Endothelial cell of umbilical vein (primary cell): ENCODE measurements around the gene ENGASE. TPM values are rescaled to one million over a fixed set of nuclear protein-coding genes. Genes with fewer than 3 reads are reported as not detected.

Experiments
- BruUV-seq: library from RNA; stranded (reverse); fragments of 400-500 nt; replicated peaks from 2 replicates; lab custom pipeline; 2021; lab: Mats Ljungman, UMichigan
- CTCF ChIA-PET: fragments of 300-600, 350-600 bp; sonication (Branson Sonifier 250); formaldehyde crosslinking; loops from one replicate; lab custom pipeline; 2021; ENCODE audit warnings: antibody characterized with exemption, inconsistent platforms; lab: Charles Lee
- POLR2A ChIA-PET: fragments of 300-600, 350-600 bp; sonication (Branson Sonifier 250); formaldehyde crosslinking; loops from one replicate; lab custom pipeline; 2021; ENCODE audit warnings: antibody characterized with exemption, inconsistent platforms; lab: Charles Lee
- DNase-seq: peaks from one replicate; pipeline ENCODE4 v3.0.0-alpha.2; 2011; ENCODE audit warnings: low read depth, low spot score
- FAIRE-seq: peaks from 2 replicates; lab custom pipeline; 2011; peaks lifted over from hg19 to GRCh38; lab: Jason Lieb, UNC
- H2AFZ ChIP-seq: 2 replicates; pipeline ENCODE4 v1.6.0; 2012; ENCODE audit warnings: low read depth, low read length, control low read depth, inconsistent platforms
- H3K27ac ChIP-seq: 2 replicates; pipeline ENCODE4 v1.5.1; 2011; ENCODE audit warnings: low read depth, mild to moderate bottlenecking, control low read depth, low read length, moderate library complexity; ENCODE audit not compliant: insufficient read depth
- H3K27me3 ChIP-seq, 2 experiments: 2 replicates each; pipeline versions ENCODE4 v1.6.0 to v1.6.1; 2011; ENCODE audit warnings: low read length in 2 of 2, mixed read lengths in 1 of 2; ENCODE audit not compliant: control insufficient read depth in 2 of 2, insufficient read depth in 2 of 2
- H3K36me3 ChIP-seq, 2 experiments: 2 replicates in 1 of 2; 3 replicates in 1 of 2; pipeline ENCODE4 v1.5.1; 2011; ENCODE audit warnings: low read length in 2 of 2, mild to moderate bottlenecking in 1 of 2, moderate library complexity in 1 of 2; ENCODE audit not compliant: control insufficient read depth in 2 of 2, insufficient read depth in 2 of 2; ENCODE audit errors: extremely low read depth in 1 of 2
- H3K4me1 ChIP-seq: 3 replicates; pipeline ENCODE4 v1.5.1; 2011; ENCODE audit warnings: mild to moderate bottlenecking, low read length; ENCODE audit not compliant: control insufficient read depth, insufficient read depth; ENCODE audit errors: extremely low read depth
- H3K4me2 ChIP-seq: 2 replicates; pipeline ENCODE4 v1.6.1; 2011; ENCODE audit warnings: low read length, control low read depth, mixed read lengths; ENCODE audit not compliant: insufficient read depth
- H3K4me3 ChIP-seq, 3 experiments: fragments of 200-600 bp in 1 of 3; sonication (generic), shearing (Covaris generic) in 1 of 3; replicated peaks in 1 of 3; 2 replicates each; pipeline ENCODE4 v1.5.1; 2011 to 2016; ENCODE audit warnings: control low read depth in 3 of 3, low read length in 3 of 3, mild to moderate bottlenecking in 2 of 3, inconsistent platforms in 1 of 3, low read depth in 1 of 3, moderate library complexity in 1 of 3; ENCODE audit not compliant: insufficient read depth in 1 of 3
- H3K79me2 ChIP-seq: 2 replicates; pipeline ENCODE4 v1.6.0; 2012; ENCODE audit warnings: low read length, inconsistent platforms; ENCODE audit not compliant: control insufficient read depth, insufficient read depth
- H3K9ac ChIP-seq: replicated peaks from 2 replicates; pipeline ENCODE3; 2011; ENCODE audit warnings: low read length, control low read depth; ENCODE audit not compliant: insufficient read depth; ENCODE audit errors: extremely low read depth
- H3K9me1 ChIP-seq: replicated peaks from 3 replicates; pipeline ENCODE4 v1.6.0; 2011; ENCODE audit warnings: mild to moderate bottlenecking, low read length; ENCODE audit not compliant: control insufficient read depth, insufficient read depth; ENCODE audit errors: extremely low read depth
- H3K9me3 ChIP-seq: replicated peaks from 2 replicates; pipeline ENCODE4 v1.5.1; 2012; ENCODE audit warnings: low read length, inconsistent platforms; ENCODE audit not compliant: control insufficient read depth, insufficient read depth
- H4K20me1 ChIP-seq: replicated peaks from 2 replicates; pipeline ENCODE3; 2011; ENCODE audit warnings: mild to moderate bottlenecking, low read length; ENCODE audit not compliant: control insufficient read depth, insufficient read depth; ENCODE audit errors: extremely low read depth
- CTCF ChIP-seq, 2 donors: IDR thresholded peaks; 1 replicate in 1 of 2; 2 replicates in 1 of 2; pipeline ENCODE4 v1.5.1; 2011; ENCODE audit warnings: low read length in 2 of 2, mild to moderate bottlenecking in 2 of 2, moderate library complexity in 2 of 2, control low read depth in 1 of 2, inconsistent platforms in 1 of 2, low read depth in 1 of 2; ENCODE audit not compliant: insufficient read depth in 1 of 2; ENCODE audit errors: extremely low read depth in 1 of 2
- EZH2 ChIP-seq: IDR thresholded peaks from 2 replicates; pipeline ENCODE4 v1.6.1; 2012; ENCODE audit warnings: borderline replicate concordance, low read depth, mild to moderate bottlenecking, moderate library complexity, low read length, inconsistent platforms; ENCODE audit not compliant: severe bottlenecking
- FOS ChIP-seq: IDR thresholded peaks from 2 replicates; pipeline ENCODE4 v1.6.1; 2011; ENCODE audit warnings: mild to moderate bottlenecking, low read length, moderate library complexity, borderline replicate concordance; ENCODE audit not compliant: insufficient read depth
- GATA2 ChIP-seq: IDR thresholded peaks from 2 replicates; pipeline ENCODE4 v1.7.0; 2011; ENCODE audit warnings: low read depth, mild to moderate bottlenecking, moderate library complexity, mixed read lengths, low read length; ENCODE audit not compliant: insufficient read length, insufficient read depth
- JUN ChIP-seq: IDR thresholded peaks from 2 replicates; pipeline ENCODE4 v1.6.1; 2011; ENCODE audit warnings: borderline replicate concordance, low read depth; ENCODE audit not compliant: insufficient read length, insufficient read depth
- MYC ChIP-seq: IDR thresholded peaks from one replicate; pipeline ENCODE4 v1.6.1; 2011; ENCODE audit warnings: mild to moderate bottlenecking, low read depth, low read length
- POLR2A ChIP-seq: IDR thresholded peaks from 2 replicates; pipeline ENCODE4 v1.6.1; 2012; ENCODE audit warnings: low read depth, mild to moderate bottlenecking, control low read depth, low read length
- POLR2AphosphoS5 ChIP-seq: IDR thresholded peaks from 2 replicates; pipeline ENCODE4 v1.6.1; 2012; ENCODE audit warnings: low read depth, mild to moderate bottlenecking, control low read depth, low read length, moderate library complexity; ENCODE audit not compliant: insufficient read depth
- dilution Hi-C: fragments of 300-500 bp; cut with MboI; formaldehyde crosslinking; loops from one replicate; pipeline ENCODE4 v1.15.0; 2019; ENCODE audit warnings: low sequenced_read_pairs; ENCODE audit not compliant: extremely low pct_ligation_motif_present
- intact Hi-C: fragments of 100-400 bp; cut with micrococcal nuclease; formaldehyde crosslinking; loops from one replicate; pipeline ENCODE4 v1.10.0; 2022
- polyA plus RNA-seq, 4 experiments: library from polyadenylated mRNA; depleted of rRNA in 3 of 4; stranded (reverse) in 3 of 4; unstranded in 1 of 4; fragments of >200 nt; gene quantifications; 2 replicates each; pipeline versions ENCODE4 v1.2.1 to v1.2.3, GENCODE V29; 2011 to 2012; ENCODE audit warnings: missing spikeins in 1 of 4
- total RNA-seq: library from RNA; stranded (reverse); gene quantifications from 2 replicates; pipeline ENCODE4 v1.2.3, GENCODE V29; 2021
- TF ChIP-seq, protein P1 (sequence below): IDR thresholded peaks from 2 replicates; pipeline ENCODE4 v1.6.1; 2011; ENCODE audit not compliant: insufficient read depth, insufficient read length

The ENGASE gene
- total and polyA plus RNA-seq, 2 donors (not counting 3 experiments of a cell fraction or from before 2014, with no cell fraction given) = 13.7 to 20.8 TPM

DNA sequence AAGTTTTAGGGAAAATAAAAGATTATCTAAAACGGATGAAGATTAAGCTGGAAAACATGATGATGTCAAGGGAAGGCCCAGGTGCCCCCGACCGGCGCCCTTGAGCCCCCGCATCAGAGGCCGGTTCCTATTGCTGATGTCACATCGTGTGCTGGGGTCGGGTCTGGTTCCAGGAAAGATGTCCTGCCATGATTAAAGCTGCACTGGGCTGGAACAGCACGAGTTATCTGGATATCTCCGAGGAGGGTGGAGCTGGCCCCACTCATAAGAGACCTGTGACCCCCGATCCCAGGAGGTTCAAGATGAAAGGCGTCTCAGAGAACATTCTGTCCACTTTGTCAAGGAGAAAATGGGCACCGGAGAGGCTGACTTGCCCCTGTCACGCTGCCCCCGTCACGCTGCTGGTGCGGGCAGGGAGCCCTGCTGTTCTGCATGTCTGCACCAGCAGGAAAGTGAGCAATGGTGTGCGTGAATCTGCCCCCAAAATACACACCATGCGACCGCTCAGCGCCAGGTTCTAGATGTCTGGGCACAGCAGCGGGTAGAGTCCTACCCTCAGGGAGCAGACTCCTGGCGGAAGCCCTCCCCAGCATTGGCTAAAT is 53.0 kb downstream of the ENGASE start:
- Histone ChIP-seq H2AFZ (no peak overlapping the region), H3K9ac (no peak overlapping the region), H3K27me3 (no peaks in the 10 kb centered on the region), H3K9me3 (no peaks in the 10 kb centered on the region), H3K27ac (no peak overlapping the region), H3K9me1 (no peaks in the 10 kb centered on the region), H3K4me2 (no peak overlapping the region), H3K4me3 (no peak overlapping the region), H4K20me1 (no peaks in the 10 kb centered on the region), H3K36me3 (no peaks in the 10 kb centered on the region), H3K4me1 (no peaks in the 10 kb centered on the region), H3K79me2 (no peaks in the 10 kb centered on the region)
- TF ChIP-seq MYC (no peak), JUN (no peak), EZH2 (no peak), POLR2AphosphoS5 (no peak)
- no TSS peak for BruUV-seq
- intact Hi-C loops = no loop called here
- FAIRE-seq (no peak), DNase-seq (no peak)
- dilution Hi-C loops = no loop called here
- ChIA-PET POLR2A (no interaction called here), CTCF (no interaction called here)

DNA sequence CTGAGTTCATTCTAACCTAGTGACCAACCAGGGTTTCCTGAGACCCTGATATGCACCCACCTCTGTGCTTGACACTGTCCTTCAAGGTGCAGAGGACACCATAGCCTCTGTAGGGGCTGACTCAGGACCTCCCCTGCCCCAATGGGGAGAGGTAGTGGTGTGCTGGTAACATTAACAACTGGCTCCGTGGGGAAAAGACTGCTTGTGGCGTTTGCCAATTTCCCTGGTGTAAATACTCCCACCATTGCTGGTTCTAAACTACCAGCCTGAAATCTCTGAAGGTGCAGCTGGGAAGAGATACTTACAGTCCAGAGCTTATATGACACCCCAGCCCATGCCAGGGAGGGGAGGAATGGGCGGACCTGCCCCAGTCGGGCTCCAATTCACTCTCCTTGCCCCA is 54.9 kb downstream of the ENGASE start:
- no peaks in the 10 kb centered on the region for H3K9me1 ChIP-seq

More for the DNA sequence above, 54.9 kb downstream of the ENGASE start:
- Histone ChIP-seq H4K20me1 (no peaks in the 10 kb centered on the region), H3K4me3 (no peak overlapping the region), H3K9me3 (no peaks in the 10 kb centered on the region), H3K27ac (no peak overlapping the region), H3K36me3 (no peaks in the 10 kb centered on the region), H3K9ac (no peak overlapping the region), H3K79me2 (no peaks in the 10 kb centered on the region), H3K4me1 (no peaks in the 10 kb centered on the region), H3K4me2 (no peak overlapping the region), H2AFZ (no peak overlapping the region), H3K27me3 (no peaks in the 10 kb centered on the region)
- ChIA-PET CTCF (no interaction called here), POLR2A (no interaction called here)
- BruUV-seq = no TSS peak
- DNase-seq (no peak), FAIRE-seq (no peak)
- dilution Hi-C loops = no loop called here
- TF ChIP-seq, protein P1, sequence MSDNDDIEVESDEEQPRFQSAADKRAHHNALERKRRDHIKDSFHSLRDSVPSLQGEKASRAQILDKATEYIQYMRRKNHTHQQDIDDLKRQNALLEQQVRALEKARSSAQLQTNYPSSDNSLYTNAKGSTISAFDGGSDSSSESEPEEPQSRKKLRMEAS = no peak
- TF ChIP-seq MYC (no peak), POLR2AphosphoS5 (no peak), FOS (no peak), CTCF (IDR thresholded peaks at IDR 0.05; ENCODE audit: extremely low read depth in 1 of 2, insufficient read depth in 1 of 2, low read depth in 1 of 2, low read length in 2 of 2) (no peak), POLR2A (no peak), JUN (no peak), GATA2 (no peak), EZH2 (no peak)
- intact Hi-C loops = no loop called here
